Activated naive CD8-positive, alpha-beta T cell treated with anti-CD3 and anti-CD28 coated beads, Interleukin-2, amount 50 U/mL, for 24 hours (primary cell): Measurements from ENCODE around the gene GPR153.

Source experiments
- ATAC-seq: fragments of 150-1000 bp; cut with Tn5 transposase; one replicate; pipeline ENCODE4 v1.10.0; 2021
- DNase-seq: peaks from one replicate; pipeline ENCODE4 v3.0.0; 2021
- H3K27ac Mint-ChIP-seq: one replicate; pipeline ENCODE4 v1.8.0; 2021; ENCODE audit warnings: mild to moderate bottlenecking, mixed read lengths
- H3K27me3 Mint-ChIP-seq: one replicate; pipeline ENCODE4 v1.8.0; 2021; ENCODE audit warnings: mixed read lengths
- H3K36me3 Mint-ChIP-seq: one replicate; pipeline ENCODE4 v1.8.0; 2021; ENCODE audit warnings: low read depth, mixed read lengths
- H3K4me1 Mint-ChIP-seq: one replicate; pipeline ENCODE4 v1.8.0; 2021; ENCODE audit warnings: mixed read lengths
- H3K4me3 Mint-ChIP-seq: one replicate; pipeline ENCODE4 v1.8.0; 2021; ENCODE audit warnings: mild to moderate bottlenecking, moderate library complexity, mixed read lengths
- H3K9me3 Mint-ChIP-seq: one replicate; pipeline ENCODE4 v1.8.0; 2021; ENCODE audit warnings: mixed read lengths

Gene GPR153

GRCh38 chr1:6252374-6252710 lies 8.6 kb downstream of the GPR153 start:
- no peak overlapping the region for H3K27ac Mint-ChIP-seq
- peaks cover 21% of the 10 kb centered on the region for H3K27me3 Mint-ChIP-seq
- DNase-seq (no peak), ATAC-seq (no peak)
- no peaks in the 10 kb centered on the region for H3K36me3 Mint-ChIP-seq
- no peaks in the 10 kb centered on the region for H3K9me3 Mint-ChIP-seq
- no peak overlapping the region for H3K4me3 Mint-ChIP-seq
- no peaks in the 10 kb centered on the region for H3K4me1 Mint-ChIP-seq

DNA sequence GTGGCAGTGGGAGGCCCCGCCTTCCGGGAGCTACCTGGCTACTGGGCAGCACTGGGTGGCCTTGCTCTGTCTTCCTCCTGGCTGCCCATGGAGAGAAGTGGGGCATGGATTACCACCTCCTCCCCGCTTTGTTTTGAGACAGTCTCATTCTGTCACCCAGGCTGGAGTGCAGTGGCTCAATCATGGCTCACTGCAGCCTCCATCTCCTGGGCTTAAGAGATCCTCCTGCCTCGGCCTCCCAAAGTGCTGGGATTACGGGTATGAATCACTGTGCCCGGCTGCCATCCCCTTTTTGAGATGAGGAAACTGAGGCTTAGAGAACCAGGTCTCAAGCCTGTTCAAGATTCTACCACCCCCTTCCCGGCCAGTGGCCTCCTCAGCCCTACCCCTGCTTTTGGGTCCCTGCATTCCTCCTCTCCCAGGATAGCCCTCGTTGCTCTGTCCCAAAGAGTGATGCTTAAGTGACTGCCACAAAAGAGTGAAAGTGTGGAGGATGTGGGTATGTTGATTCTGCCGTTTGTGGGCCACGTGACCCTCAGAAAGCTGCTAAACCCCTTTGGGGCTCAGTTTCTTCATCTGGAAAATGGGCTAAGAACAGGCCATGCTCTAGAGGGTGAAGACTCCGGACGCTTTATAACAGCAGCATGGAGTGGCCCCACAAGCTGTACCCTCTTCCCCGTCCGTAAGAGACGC lies 9.1 kb downstream of the GPR153 start:
- Mint-ChIP-seq H3K27ac (no peak overlapping the region), H3K4me3 (no peak overlapping the region), H3K9me3 (no peaks in the 10 kb centered on the region), H3K27me3 (peaks cover 26% of the 10 kb centered on the region), H3K36me3 (no peaks in the 10 kb centered on the region), H3K4me1 (peaks cover 2% of the 10 kb centered on the region)
- no peak for DNase-seq
- no peak for ATAC-seq

DNA sequence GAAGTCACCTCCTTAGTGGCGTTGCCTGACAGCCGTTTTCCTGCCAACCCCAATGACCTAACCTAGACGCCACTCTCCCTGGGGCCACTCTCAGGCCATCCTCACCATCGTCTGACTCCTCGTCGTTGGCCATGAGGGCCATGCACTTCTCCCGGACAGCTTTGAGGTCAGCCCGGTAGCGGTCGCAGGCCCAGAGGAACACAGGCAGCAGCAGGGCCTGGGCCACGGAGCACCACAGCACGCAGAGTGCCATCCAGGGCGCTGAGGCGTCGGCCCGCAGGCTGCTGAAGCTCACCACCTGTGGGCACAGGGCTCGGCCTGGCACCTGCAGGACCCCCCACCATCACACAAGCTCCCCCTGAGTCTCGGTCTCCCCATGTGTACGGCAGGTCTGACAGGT lies 9.7 kb downstream of the GPR153 start:
- no peaks in the 10 kb centered on the region for H3K36me3 Mint-ChIP-seq
- peaks cover 31% of the 10 kb centered on the region for H3K27me3 Mint-ChIP-seq
- H3K4me3 Mint-ChIP-seq = no peak overlapping the region
- H3K4me1 Mint-ChIP-seq = peaks cover 7% of the 10 kb centered on the region
- no peak overlapping the region for H3K27ac Mint-ChIP-seq
- ATAC-seq = no peak
- no peaks in the 10 kb centered on the region for H3K9me3 Mint-ChIP-seq
- DNase-seq = no peak

GRCh38 chr1:6249739-6250689 lies 10.9 kb downstream of the GPR153 start:
- Mint-ChIP-seq H3K27ac (no peak overlapping the region), H3K27me3 (peaks cover 35% of the 10 kb centered on the region), H3K36me3 (no peaks in the 10 kb centered on the region), H3K9me3 (no peaks in the 10 kb centered on the region), H3K4me3 (no peak overlapping the region), H3K4me1 (peaks cover 11% of the 10 kb centered on the region)
- DNase-seq = no peak
- no peak for ATAC-seq

GRCh38 chr1:6248932-6249738 lies 11.8 kb downstream of the GPR153 start:
- H3K27ac Mint-ChIP-seq = no peak overlapping the region
- no peak for DNase-seq

GRCh38 chr1:6248161-6248776 lies 12.6 kb downstream of the GPR153 start:
- no peak overlapping the region for H3K4me3 Mint-ChIP-seq
- no peak for DNase-seq
- no peaks in the 10 kb centered on the region for H3K36me3 Mint-ChIP-seq
- H3K27ac Mint-ChIP-seq = no peak overlapping the region
- H3K9me3 Mint-ChIP-seq = no peaks in the 10 kb centered on the region
- H3K4me1 Mint-ChIP-seq = peaks cover 11% of the 10 kb centered on the region
- H3K27me3 Mint-ChIP-seq = peaks cover 51% of the 10 kb centered on the region
- no peak for ATAC-seq

More at GRCh38 chr1:6248932-6249738, 11.8 kb downstream of the GPR153 start:
- H3K36me3 Mint-ChIP-seq = no peaks in the 10 kb centered on the region
- H3K27me3 Mint-ChIP-seq = peaks cover 42% of the 10 kb centered on the region
- no peak for ATAC-seq
- H3K4me1 Mint-ChIP-seq = peaks cover 11% of the 10 kb centered on the region
- H3K4me3 Mint-ChIP-seq = no peak overlapping the region
- H3K9me3 Mint-ChIP-seq = no peaks in the 10 kb centered on the region

GRCh38 chr1:6247651-6248050 lies 13.2 kb downstream of the GPR153 start:
- H3K36me3 Mint-ChIP-seq = no peaks in the 10 kb centered on the region
- ATAC-seq (no peak), DNase-seq (no peak)
- no peaks in the 10 kb centered on the region for H3K9me3 Mint-ChIP-seq
- no peak overlapping the region for H3K27ac Mint-ChIP-seq
- H3K4me3 Mint-ChIP-seq = no peak overlapping the region
- H3K4me1 Mint-ChIP-seq = peaks cover 11% of the 10 kb centered on the region
- peaks cover 57% of the 10 kb centered on the region for H3K27me3 Mint-ChIP-seq

GRCh38 chr1:6246497-6247467 lies 14.1 kb downstream of the GPR153 start:
- peak; percentile 85 for DNase-seq
- H3K36me3 Mint-ChIP-seq = no peaks in the 10 kb centered on the region
- no peak overlapping the region for H3K27ac Mint-ChIP-seq
- peak; percentile 45 for ATAC-seq
- H3K9me3 Mint-ChIP-seq = no peaks in the 10 kb centered on the region
- H3K27me3 Mint-ChIP-seq = peaks cover 59% of the 10 kb centered on the region
- peaks cover 11% of the 10 kb centered on the region for H3K4me1 Mint-ChIP-seq
- no peak overlapping the region for H3K4me3 Mint-ChIP-seq

- H3K9me3 Mint-ChIP-seq = no peaks in the 10 kb centered on the region
- H3K27ac Mint-ChIP-seq = no peak overlapping the region
- no peak for ATAC-seq
Observed at GRCh38 chr1:6245869-6246496, 14.9 kb downstream of the GPR153 start.

DNA sequence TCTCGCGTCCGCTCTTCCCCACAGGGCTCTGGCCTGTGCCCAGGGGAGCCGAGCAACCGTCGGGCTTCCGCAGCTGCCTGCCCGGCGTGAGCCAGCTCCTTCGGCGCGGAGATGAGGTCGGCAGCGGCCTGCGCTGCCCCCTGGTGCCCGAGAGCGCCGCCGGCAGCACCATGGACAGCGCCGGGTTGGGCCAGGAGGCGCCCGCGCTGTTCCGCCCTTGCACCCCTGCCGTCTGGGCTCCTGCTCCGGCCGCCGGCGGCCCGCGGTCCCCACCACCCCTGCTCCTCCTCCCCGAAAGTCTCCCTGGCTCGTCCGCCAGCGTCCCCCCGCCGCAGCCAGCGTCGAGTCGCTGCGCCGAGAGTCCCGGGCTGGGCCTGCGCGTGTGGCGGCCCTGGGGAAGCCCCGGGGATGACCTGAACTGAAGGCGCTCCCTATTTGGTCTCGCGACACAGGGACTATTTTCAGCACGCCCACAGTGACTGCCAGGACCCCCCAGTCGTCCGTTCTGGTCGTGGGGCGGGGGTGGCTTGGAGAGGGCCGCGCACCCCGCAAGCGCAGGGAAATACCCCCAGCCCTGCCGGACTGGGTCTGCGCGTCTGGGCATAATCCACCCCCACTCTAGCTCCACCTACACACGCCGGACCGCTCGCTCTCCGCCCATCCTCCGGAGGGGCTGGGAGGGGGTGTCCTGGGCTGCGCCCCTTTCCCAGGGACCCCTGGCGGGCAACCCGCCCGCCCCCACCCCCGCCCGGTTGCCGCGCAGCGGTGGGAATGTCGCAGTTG lies 15.6 kb downstream of the GPR153 start:
- Mint-ChIP-seq H3K9me3 (no peaks in the 10 kb centered on the region), H3K4me1 (peaks cover 16% of the 10 kb centered on the region), H3K27me3 (peaks cover 69% of the 10 kb centered on the region), H3K36me3 (no peaks in the 10 kb centered on the region), H3K27ac (no peak overlapping the region), H3K4me3 (no peak overlapping the region)
- DNase-seq (peak; percentile 86), ATAC-seq (peak; percentile 72)

More at GRCh38 chr1:6245869-6246496, 14.9 kb downstream of the GPR153 start:
- no peak overlapping the region for H3K4me3 Mint-ChIP-seq
- H3K27me3 Mint-ChIP-seq = peaks cover 64% of the 10 kb centered on the region
- no peaks in the 10 kb centered on the region for H3K36me3 Mint-ChIP-seq
- peaks cover 16% of the 10 kb centered on the region for H3K4me1 Mint-ChIP-seq
- DNase-seq = peak; percentile 73

DNA sequence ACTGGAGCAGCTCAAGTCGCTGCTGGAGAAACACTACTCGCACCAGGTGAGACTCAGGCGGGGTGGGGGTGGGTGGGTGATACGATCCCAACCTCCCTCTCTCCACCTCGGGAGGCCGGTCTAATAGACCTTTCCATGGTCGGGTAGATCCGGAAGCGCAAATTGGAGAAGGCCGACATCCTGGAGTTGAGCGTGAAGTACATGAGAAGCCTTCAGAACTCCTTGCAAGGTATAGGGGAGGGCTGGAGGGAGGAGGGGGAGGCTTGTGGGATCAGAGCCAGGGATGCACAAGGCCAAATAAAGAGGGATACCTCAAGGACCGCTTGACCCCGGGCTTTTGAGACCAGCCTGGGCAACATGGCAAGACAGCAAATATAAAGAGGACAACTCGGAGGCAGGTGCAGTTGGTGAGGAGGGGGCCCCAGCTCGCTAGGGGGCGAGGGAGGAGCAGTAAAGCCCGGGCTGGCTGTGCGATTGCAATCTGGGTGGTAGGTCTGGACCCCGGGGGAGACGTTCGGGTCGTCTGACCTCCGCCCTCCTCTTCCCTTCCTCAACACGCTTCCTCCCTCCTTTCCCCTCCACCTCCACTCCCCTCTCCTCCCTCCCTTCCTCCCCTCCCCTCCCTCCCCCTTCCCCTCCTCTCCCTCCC lies 16.4 kb downstream of the GPR153 start:
- ATAC-seq (no peak), DNase-seq (no peak)
- Mint-ChIP-seq H3K4me3 (no peak overlapping the region), H3K27me3 (peaks cover 72% of the 10 kb centered on the region), H3K9me3 (no peaks in the 10 kb centered on the region), H3K36me3 (no peaks in the 10 kb centered on the region), H3K27ac (no peak overlapping the region), H3K4me1 (peaks cover 16% of the 10 kb centered on the region)

DNA sequence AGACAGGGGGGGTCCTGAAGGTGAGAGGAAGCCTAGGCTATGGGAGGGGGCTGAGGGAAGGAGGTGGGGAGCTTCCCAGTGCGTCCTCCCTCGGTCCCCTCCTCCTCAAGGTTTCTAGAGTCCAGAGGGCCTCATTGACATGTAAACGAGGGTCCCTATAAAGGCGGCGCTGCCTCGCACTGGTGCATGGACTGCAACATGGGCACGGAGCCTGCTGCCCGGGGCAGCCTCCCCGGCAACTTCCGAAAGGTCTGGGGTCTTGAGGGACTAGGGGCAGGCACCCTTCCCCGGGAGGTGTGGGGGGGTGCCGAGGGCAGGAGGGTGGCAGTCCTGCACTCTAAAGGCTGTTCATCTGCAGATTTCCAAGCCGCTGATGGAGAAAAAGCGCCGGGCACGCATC lies 16.9 kb downstream of the GPR153 start, which contains the start of gene HES3:
Gene HES3, plus strand, starts transcription at position 187 of the 400 bp plus-strand sequence. Its CDS starts 187 bp downstream, at position 374.
- no peak within 1 kb of the TSS for H3K27ac Mint-ChIP-seq
- peaks cover 16% of the 10 kb centered on the region for H3K4me1 Mint-ChIP-seq
- DNase-seq (no peak), ATAC-seq (no peak)
- H3K4me3 Mint-ChIP-seq = no peak within 1 kb of the TSS
- H3K9me3 Mint-ChIP-seq = no peaks in the 10 kb centered on the region
- no peaks in the 10 kb centered on the region for H3K36me3 Mint-ChIP-seq
- peaks cover 77% of the 10 kb centered on the region for H3K27me3 Mint-ChIP-seq
